Measurements from ENCODE around the gene RUNX2.

Gene RUNX2

DNA sequence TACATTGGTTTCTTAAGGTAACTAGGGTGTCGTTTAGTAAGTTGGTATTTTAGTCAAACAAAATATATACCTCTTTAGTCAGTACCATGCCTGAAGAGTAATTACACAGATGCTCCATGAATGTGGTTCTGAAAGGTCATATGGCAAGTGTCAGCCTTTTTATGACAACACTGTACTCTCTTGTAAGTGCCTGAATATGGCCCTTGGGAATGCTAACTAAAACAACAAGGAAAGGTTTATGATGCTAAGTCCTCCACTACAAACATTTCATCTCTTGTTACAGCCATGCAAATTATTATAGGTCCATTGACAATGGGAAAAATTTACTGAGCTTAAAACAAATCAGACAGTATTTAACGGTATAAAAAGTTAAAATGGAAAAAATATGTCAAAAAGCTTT, 88.6 kb downstream of the RUNX2 start (continued):
- TF ChIP-seq, protein P1, sequence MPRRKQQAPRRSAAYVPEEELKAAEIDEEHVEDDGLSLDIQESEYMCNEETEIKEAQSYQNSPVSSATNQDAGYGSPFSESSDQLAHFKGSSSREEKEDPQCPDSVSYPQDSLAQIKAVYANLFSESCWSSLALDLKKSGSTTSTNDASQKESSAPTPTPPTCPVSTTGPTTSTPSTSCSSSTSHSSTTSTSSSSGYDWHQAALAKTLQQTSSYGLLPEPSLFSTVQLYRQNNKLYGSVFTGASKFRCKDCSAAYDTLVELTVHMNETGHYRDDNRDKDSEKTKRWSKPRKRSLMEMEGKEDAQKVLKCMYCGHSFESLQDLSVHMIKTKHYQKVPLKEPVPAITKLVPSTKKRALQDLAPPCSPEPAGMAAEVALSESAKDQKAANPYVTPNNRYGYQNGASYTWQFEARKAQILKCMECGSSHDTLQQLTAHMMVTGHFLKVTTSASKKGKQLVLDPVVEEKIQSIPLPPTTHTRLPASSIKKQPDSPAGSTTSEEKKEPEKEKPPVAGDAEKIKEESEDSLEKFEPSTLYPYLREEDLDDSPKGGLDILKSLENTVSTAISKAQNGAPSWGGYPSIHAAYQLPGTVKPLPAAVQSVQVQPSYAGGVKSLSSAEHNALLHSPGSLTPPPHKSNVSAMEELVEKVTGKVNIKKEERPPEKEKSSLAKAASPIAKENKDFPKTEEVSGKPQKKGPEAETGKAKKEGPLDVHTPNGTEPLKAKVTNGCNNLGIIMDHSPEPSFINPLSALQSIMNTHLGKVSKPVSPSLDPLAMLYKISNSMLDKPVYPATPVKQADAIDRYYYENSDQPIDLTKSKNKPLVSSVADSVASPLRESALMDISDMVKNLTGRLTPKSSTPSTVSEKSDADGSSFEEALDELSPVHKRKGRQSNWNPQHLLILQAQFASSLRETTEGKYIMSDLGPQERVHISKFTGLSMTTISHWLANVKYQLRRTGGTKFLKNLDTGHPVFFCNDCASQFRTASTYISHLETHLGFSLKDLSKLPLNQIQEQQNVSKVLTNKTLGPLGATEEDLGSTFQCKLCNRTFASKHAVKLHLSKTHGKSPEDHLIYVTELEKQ (tag by site-specific recombination; IDR thresholded peaks at IDR 0.05; ENCODE audit: borderline replicate concordance): peak; percentile 94
- TF ChIP-seq KLF16 (tag by site-specific recombination; IDR thresholded peaks at IDR 0.05) (no peak), ZNF596 (tag by site-specific recombination; IDR thresholded peaks at IDR 0.05) (peak; percentile 79; the same call in 1 of the 2 replicates)

DNA sequence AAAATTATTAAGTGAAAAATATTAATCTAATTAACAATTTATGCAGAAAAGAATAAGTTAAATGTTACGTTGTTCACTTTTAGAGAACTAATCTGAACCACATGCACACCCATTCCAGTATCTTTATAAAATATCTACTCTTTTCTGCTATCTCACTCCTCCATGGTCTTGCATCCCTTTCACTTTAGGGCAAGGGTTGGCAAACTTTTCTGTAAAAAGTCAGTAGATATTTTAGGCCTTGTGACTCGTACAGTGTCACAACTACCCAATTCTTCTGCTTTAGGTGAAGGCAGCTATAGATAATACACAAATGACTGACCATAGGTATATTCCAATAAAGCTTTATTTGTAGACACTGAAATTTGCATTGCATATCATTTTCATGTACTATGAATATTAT, 89.3 kb downstream of the RUNX2 start:
- no peak overlapping the region for H3K4me3 ChIP-seq (ENCODE audit: low read depth, low read length)
- H3K36me3 ChIP-seq (ENCODE audit: control insufficient read depth in 2 of 2, insufficient read depth in 1 of 2, low read length in 2 of 2): no peaks in the 10 kb centered on the region
- no peaks in the 10 kb centered on the region for H3K9me3 ChIP-seq (ENCODE audit: control insufficient read depth, insufficient read depth, low read depth, low read length)
- ChIA-PET CTCF (interaction anchor here (0.7 to 1.7 kb wide), 3 partner anchors 39 to 986 kb away, joined by 3 to 6 read pairs (median 4); partner anchors contain the start of gene SUPT3H), POLR2A (interaction anchor here (1.2 kb wide), 1 partner anchor 39 kb away, joined by 5 read pairs; the partner anchor contains the start of gene SUPT3H)
- TF ChIP-seq, protein P2, sequence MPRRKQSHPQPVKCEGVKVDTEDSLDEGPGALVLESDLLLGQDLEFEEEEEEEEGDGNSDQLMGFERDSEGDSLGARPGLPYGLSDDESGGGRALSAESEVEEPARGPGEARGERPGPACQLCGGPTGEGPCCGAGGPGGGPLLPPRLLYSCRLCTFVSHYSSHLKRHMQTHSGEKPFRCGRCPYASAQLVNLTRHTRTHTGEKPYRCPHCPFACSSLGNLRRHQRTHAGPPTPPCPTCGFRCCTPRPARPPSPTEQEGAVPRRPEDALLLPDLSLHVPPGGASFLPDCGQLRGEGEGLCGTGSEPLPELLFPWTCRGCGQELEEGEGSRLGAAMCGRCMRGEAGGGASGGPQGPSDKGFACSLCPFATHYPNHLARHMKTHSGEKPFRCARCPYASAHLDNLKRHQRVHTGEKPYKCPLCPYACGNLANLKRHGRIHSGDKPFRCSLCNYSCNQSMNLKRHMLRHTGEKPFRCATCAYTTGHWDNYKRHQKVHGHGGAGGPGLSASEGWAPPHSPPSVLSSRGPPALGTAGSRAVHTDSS (tag by site-specific recombination; IDR thresholded peaks at IDR 0.05): no peak
- no peak for TF ChIP-seq EGR2 (tag by site-specific recombination; IDR thresholded peaks at IDR 0.05; ENCODE audit: low read depth)
- no peak for TF ChIP-seq ZNF433 (tag by site-specific recombination; IDR thresholded peaks at IDR 0.05; ENCODE audit: low read depth)
- TF ChIP-seq, protein P3, sequence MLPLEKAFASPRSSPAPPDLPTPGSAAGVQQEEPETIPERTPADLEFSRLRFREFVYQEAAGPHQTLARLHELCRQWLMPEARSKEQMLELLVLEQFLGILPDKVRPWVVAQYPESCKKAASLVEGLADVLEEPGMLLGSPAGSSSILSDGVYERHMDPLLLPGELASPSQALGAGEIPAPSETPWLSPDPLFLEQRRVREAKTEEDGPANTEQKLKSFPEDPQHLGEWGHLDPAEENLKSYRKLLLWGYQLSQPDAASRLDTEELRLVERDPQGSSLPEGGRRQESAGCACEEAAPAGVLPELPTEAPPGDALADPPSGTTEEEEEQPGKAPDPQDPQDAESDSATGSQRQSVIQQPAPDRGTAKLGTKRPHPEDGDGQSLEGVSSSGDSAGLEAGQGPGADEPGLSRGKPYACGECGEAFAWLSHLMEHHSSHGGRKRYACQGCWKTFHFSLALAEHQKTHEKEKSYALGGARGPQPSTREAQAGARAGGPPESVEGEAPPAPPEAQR (tag by site-specific recombination; IDR thresholded peaks at IDR 0.05): no peak
- no peak for TF ChIP-seq ZNF175 (tag by site-specific recombination; IDR thresholded peaks at IDR 0.05)
- no peak for TF ChIP-seq ZNF211 (tag by site-specific recombination; IDR thresholded peaks at IDR 0.05; ENCODE audit: low read depth)
- no peak for TF ChIP-seq ZNF133 (tag by site-specific recombination; IDR thresholded peaks at IDR 0.05)
- TF ChIP-seq MEIS1 (CRISPR knock-in tag; IDR thresholded peaks at IDR 0.05; ENCODE audit: borderline replicate concordance): no peak
- TF ChIP-seq, protein P4, sequence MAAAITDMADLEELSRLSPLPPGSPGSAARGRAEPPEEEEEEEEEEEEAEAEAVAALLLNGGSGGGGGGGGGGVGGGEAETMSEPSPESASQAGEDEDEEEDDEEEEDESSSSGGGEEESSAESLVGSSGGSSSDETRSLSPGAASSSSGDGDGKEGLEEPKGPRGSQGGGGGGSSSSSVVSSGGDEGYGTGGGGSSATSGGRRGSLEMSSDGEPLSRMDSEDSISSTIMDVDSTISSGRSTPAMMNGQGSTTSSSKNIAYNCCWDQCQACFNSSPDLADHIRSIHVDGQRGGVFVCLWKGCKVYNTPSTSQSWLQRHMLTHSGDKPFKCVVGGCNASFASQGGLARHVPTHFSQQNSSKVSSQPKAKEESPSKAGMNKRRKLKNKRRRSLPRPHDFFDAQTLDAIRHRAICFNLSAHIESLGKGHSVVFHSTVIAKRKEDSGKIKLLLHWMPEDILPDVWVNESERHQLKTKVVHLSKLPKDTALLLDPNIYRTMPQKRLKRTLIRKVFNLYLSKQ (tag by site-specific recombination; IDR thresholded peaks at IDR 0.05; ENCODE audit: borderline replicate concordance): no peak
- TF ChIP-seq PRDM1 (tag by site-specific recombination; IDR thresholded peaks at IDR 0.05): no peak
- peaks cover 28% of the 10 kb centered on the region for H3K4me1 ChIP-seq (ENCODE audit: control insufficient read depth, insufficient read depth, low read length)
- H3K27ac ChIP-seq (ENCODE audit: extremely low read depth, low read depth, low read length): no peak overlapping the region

DNA sequence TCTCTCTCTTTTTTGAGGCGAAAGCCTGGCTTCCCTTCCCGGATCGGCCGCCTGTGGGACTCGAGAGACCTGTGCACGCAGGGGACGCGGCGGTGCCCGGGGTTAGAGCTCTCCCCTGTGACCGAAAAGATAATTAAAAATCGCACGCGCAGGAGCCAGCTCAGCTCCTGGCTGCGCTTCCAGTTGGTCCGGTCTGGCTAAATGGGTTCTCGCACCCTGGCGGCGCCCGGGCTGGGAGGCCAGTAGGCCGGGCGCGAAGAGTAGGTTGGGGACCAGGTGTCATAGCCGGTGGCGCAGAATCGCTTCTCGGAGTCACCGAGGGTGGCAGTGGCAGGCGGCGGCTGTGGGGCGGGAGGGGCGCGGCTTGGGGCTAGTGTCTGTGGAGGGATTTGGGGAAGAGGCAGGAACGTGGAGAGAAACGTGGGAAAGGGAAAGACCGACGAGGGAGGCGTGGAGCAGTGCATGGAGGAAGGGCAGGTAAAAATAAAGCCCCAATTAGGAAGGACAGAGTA, 91.5 kb downstream of the RUNX2 start:
- H3K27ac ChIP-seq (ENCODE audit: extremely low read depth, low read depth, low read length): no peak overlapping the region
- POLR2A ChIA-PET: interaction anchor here (0.5 to 1.3 kb wide), 3 partner anchors 13 to 762 kb away, joined by 3 to 5 read pairs (median 3); no protein-coding TSS in a partner anchor
- H3K4me1 ChIP-seq (ENCODE audit: control insufficient read depth, insufficient read depth, low read length): peaks cover 28% of the 10 kb centered on the region
- H3K9me3 ChIP-seq (ENCODE audit: control insufficient read depth, insufficient read depth, low read depth, low read length): no peaks in the 10 kb centered on the region
- H3K4me3 ChIP-seq (ENCODE audit: low read depth, low read length): no peak overlapping the region
- no peaks in the 10 kb centered on the region for H3K36me3 ChIP-seq (ENCODE audit: control insufficient read depth in 2 of 2, insufficient read depth in 1 of 2, low read length in 2 of 2)
- CTCF ChIA-PET: interaction anchor here (0.7 kb wide), 2 partner anchors 10 to 714 kb away, joined by 3 read pairs; no protein-coding TSS in a partner anchor
- no peak for TF ChIP-seq ZNF133 (tag by site-specific recombination; IDR thresholded peaks at IDR 0.05)
- TF ChIP-seq ZNF510 (tag by site-specific recombination; IDR thresholded peaks at IDR 0.05; ENCODE audit: insufficient replicate concordance): no peak
- TF ChIP-seq, protein P5, sequence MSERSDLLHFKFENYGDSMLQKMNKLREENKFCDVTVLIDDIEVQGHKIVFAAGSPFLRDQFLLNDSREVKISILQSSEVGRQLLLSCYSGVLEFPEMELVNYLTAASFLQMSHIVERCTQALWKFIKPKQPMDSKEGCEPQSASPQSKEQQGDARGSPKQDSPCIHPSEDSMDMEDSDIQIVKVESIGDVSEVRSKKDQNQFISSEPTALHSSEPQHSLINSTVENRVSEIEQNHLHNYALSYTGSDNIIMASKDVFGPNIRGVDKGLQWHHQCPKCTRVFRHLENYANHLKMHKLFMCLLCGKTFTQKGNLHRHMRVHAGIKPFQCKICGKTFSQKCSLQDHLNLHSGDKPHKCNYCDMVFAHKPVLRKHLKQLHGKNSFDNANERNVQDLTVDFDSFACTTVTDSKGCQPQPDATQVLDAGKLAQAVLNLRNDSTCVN (tag by site-specific recombination; optimal IDR thresholded peaks at IDR 0.05): peak; percentile 59
- TF ChIP-seq, protein P6, sequence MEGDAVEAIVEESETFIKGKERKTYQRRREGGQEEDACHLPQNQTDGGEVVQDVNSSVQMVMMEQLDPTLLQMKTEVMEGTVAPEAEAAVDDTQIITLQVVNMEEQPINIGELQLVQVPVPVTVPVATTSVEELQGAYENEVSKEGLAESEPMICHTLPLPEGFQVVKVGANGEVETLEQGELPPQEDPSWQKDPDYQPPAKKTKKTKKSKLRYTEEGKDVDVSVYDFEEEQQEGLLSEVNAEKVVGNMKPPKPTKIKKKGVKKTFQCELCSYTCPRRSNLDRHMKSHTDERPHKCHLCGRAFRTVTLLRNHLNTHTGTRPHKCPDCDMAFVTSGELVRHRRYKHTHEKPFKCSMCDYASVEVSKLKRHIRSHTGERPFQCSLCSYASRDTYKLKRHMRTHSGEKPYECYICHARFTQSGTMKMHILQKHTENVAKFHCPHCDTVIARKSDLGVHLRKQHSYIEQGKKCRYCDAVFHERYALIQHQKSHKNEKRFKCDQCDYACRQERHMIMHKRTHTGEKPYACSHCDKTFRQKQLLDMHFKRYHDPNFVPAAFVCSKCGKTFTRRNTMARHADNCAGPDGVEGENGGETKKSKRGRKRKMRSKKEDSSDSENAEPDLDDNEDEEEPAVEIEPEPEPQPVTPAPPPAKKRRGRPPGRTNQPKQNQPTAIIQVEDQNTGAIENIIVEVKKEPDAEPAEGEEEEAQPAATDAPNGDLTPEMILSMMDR (tag by site-specific recombination; IDR thresholded peaks at IDR 0.05): peak; percentile 68
